ENCODE data around the gene IBTK. TPM values are rescaled to one million over a fixed set of nuclear protein-coding genes. Genes with fewer than 3 reads are reported as not detected.

Gene IBTK
- total and polyA plus RNA-seq, 2 of the 8 experiments (the other 6 are each of a cell fraction or from before 2014, with no cell fraction given), result 4.6 to 24.2 TPM

DNA sequence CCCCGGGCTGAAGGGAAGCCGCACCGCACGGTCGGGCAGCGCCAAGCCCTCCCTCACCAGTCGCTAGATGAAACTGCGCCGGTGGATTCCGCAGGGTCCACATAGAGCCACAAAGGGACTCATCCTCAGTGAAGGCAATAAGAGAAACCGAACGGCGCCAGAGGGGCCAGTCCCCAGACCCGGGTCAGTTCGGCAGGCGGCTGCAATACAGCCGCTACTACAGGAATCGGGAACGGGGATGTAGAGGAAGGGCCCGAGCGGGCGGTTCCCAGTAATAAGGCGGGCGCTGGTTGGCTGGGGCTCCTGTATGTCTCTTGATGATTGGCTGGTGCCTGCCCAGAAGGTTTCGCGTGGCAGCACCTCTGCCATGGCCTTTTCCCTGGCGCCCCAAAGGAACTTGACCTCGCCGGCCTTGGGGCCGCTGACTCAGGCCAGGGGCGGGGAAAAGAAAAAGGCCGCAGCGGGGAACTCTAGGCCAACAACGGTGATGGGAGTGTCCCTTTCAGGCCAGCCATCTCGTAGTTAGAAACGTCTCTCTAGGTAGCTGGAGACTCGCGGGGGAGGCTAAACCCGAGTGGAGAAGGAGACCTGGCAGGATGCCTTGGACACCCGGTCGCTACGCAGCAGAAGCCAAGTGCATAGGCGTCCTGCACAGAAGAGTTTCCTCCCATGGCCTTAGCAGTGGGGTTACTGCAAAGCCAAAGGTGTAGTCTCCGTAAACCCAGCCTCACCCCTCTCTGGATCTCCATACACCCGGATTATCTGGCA, at the start of gene IBTK (continued):
- peak; percentile 82 for TF ChIP-seq CHD2 (IDR thresholded peaks at IDR 0.05; ENCODE audit: low read length)
- TF ChIP-seq NRF1 (IDR thresholded peaks at IDR 0.05; ENCODE audit: low read depth, low read length), result no peak
- no peak for TF ChIP-seq KDM1A (IDR thresholded peaks at IDR 0.05; ENCODE audit: borderline replicate concordance, low read length)
- TF ChIP-seq CTBP2 (IDR thresholded peaks at IDR 0.05; ENCODE audit: borderline replicate concordance, insufficient read depth, insufficient read length, low read length), result no peak
- no peak for TF ChIP-seq RFX5 (IDR thresholded peaks at IDR 0.05; ENCODE audit: borderline replicate concordance, low read depth, low read length)
- TF ChIP-seq CHD1 (IDR thresholded peaks at IDR 0.05; ENCODE audit: low read depth, low read length), result no peak
- no peak for TF ChIP-seq FOSL1 (IDR thresholded peaks at IDR 0.05; ENCODE audit: insufficient read depth, low read depth, low read length)
- TF ChIP-seq, protein P1, sequence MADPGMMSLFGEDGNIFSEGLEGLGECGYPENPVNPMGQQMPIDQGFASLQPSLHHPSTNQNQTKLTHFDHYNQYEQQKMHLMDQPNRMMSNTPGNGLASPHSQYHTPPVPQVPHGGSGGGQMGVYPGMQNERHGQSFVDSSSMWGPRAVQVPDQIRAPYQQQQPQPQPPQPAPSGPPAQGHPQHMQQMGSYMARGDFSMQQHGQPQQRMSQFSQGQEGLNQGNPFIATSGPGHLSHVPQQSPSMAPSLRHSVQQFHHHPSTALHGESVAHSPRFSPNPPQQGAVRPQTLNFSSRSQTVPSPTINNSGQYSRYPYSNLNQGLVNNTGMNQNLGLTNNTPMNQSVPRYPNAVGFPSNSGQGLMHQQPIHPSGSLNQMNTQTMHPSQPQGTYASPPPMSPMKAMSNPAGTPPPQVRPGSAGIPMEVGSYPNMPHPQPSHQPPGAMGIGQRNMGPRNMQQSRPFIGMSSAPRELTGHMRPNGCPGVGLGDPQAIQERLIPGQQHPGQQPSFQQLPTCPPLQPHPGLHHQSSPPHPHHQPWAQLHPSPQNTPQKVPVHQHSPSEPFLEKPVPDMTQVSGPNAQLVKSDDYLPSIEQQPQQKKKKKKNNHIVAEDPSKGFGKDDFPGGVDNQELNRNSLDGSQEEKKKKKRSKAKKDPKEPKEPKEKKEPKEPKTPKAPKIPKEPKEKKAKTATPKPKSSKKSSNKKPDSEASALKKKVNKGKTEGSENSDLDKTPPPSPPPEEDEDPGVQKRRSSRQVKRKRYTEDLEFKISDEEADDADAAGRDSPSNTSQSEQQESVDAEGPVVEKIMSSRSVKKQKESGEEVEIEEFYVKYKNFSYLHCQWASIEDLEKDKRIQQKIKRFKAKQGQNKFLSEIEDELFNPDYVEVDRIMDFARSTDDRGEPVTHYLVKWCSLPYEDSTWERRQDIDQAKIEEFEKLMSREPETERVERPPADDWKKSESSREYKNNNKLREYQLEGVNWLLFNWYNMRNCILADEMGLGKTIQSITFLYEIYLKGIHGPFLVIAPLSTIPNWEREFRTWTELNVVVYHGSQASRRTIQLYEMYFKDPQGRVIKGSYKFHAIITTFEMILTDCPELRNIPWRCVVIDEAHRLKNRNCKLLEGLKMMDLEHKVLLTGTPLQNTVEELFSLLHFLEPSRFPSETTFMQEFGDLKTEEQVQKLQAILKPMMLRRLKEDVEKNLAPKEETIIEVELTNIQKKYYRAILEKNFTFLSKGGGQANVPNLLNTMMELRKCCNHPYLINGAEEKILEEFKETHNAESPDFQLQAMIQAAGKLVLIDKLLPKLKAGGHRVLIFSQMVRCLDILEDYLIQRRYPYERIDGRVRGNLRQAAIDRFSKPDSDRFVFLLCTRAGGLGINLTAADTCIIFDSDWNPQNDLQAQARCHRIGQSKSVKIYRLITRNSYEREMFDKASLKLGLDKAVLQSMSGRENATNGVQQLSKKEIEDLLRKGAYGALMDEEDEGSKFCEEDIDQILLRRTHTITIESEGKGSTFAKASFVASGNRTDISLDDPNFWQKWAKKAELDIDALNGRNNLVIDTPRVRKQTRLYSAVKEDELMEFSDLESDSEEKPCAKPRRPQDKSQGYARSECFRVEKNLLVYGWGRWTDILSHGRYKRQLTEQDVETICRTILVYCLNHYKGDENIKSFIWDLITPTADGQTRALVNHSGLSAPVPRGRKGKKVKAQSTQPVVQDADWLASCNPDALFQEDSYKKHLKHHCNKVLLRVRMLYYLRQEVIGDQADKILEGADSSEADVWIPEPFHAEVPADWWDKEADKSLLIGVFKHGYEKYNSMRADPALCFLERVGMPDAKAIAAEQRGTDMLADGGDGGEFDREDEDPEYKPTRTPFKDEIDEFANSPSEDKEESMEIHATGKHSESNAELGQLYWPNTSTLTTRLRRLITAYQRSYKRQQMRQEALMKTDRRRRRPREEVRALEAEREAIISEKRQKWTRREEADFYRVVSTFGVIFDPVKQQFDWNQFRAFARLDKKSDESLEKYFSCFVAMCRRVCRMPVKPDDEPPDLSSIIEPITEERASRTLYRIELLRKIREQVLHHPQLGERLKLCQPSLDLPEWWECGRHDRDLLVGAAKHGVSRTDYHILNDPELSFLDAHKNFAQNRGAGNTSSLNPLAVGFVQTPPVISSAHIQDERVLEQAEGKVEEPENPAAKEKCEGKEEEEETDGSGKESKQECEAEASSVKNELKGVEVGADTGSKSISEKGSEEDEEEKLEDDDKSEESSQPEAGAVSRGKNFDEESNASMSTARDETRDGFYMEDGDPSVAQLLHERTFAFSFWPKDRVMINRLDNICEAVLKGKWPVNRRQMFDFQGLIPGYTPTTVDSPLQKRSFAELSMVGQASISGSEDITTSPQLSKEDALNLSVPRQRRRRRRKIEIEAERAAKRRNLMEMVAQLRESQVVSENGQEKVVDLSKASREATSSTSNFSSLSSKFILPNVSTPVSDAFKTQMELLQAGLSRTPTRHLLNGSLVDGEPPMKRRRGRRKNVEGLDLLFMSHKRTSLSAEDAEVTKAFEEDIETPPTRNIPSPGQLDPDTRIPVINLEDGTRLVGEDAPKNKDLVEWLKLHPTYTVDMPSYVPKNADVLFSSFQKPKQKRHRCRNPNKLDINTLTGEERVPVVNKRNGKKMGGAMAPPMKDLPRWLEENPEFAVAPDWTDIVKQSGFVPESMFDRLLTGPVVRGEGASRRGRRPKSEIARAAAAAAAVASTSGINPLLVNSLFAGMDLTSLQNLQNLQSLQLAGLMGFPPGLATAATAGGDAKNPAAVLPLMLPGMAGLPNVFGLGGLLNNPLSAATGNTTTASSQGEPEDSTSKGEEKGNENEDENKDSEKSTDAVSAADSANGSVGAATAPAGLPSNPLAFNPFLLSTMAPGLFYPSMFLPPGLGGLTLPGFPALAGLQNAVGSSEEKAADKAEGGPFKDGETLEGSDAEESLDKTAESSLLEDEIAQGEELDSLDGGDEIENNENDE (IDR thresholded peaks at IDR 0.05; ENCODE audit: insufficient replicate concordance, low read length), result no peak
- TF ChIP-seq CEBPB (IDR thresholded peaks at IDR 0.05; ENCODE audit: low read depth, low read length), result no peak
- TF ChIP-seq TBP (IDR thresholded peaks at IDR 0.05; ENCODE audit: low read depth, low read length), result peak; percentile 51
- TF ChIP-seq RXRA (IDR thresholded peaks at IDR 0.05; ENCODE audit: insufficient read depth, low read depth, low read length), result peak; percentile 72; the same call in 1 of the 2 replicates

Measured in H1 (cell line).